ENCODE results near the gene WIPF1.
A peak's percentile ranks its signal among the peaks of the same experiment; 100 is the strongest.

The WIPF1 gene

DNA sequence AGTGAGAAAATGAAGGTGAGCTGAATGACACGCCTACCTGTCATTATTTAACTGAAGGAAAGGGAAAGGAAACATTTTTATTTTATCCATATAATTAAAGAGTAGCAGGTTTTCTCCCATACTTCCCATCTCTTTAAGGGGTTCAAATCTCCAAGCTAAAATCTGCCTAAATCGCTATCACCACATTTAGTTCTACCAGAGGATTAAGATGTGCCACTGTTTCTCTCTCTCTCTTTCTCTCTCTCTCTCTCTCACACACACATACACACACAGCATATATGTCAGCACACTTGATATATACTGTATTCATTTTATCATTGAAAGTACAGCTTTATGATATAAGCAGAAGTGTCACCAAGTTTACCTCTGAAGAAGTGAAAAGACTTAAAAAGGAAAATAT lies 3.1 kb downstream of the WIPF1 start:
- DNase-seq, result no peak

DNA sequence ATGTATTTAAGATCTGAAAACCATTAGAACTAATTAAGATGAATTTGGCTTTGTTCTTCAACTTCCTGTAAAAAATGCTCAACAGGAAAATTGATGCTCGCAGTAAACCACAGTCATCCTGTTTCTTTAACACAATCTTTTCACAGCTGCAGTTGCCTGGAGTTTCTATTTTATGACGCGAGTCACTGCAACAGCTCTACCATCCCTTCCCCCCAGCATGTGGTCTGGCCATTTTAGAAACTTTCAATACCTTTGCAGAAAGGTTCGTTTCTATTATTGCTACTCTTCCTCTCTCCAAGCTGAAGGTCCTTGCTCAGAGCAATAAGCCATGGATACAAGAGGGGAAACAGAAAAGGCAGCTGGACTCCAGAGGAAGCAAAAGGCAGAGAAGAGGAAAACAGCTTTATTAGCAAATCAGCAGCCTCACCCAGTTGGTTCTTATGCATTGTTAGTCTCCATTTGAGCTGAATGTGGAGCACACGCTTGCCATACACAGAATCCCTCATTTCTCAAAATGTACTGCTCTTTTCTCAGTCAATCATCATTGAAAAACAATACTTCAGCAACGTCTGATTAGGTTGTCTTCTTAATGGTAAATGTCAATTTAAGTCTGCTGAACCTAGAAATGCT lies 3.9 kb downstream of the WIPF1 start:
- DNase-seq, result peak; percentile 77

DNA sequence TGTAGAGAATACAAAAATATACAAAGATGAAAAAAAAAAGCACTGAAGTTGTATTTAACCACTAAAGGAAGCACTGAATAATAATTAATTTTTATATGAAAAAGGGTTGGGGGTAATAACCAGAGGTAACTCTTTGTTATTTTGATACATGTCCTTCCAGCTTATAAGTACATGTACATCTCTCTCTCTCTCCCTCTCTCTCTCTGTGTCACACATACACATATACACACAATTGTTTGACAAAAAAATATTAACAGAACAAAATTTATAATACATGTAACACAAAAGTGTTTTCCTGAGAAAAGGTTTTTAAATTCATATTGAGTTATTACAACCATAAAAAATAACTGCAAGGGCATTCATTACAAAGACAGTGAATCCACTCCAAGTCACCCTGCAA lies 4.6 kb downstream of the WIPF1 start:
- DNase-seq, result no peak

DNA sequence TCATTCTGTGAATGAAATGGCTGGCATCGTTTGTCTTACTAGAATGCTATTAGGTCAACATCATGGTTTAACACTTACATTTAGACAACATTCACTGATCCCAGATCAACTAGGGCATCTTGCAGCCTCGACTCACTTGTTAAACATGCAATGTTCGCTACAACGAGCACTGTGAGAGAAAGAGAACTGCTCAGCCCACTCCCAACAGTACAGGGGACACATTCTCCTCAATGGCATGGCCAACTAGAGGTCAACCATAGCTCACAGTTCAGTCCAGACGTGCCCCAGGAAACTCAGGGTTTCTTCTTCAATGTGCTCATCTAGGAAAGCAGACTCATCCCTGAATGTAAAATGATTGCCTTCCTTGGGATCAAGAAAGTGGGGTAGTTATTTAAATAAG lies 5.9 kb downstream of the WIPF1 start:
- no peak for DNase-seq

GRCh38 chr2:174590928-174591648 lies 6.5 kb downstream of the WIPF1 start:
- no peak for DNase-seq

- no peak for DNase-seq
Observed at GRCh38 chr2:174590346-174590745, 7.3 kb downstream of the WIPF1 start.

DNA sequence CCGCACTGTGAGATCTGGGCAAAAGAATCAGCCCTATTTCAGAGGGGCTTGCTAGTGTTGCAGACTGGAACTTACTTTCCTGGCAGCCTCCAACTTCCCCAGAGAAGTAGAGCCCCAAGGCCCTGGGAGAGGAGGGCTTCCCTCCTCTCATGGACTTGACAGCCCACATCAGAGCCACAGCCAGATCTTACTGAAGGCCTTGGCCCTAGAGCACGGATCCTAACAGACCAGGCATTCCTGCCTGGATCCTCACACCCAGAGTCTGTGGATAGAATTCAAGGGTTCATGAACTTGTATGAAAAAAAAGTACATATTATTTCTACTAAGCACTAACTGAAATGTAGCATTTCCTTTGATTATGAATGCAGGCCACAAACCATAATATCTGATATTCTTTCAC lies 8.3 kb downstream of the WIPF1 start:
- no peak for DNase-seq

- no peak for DNase-seq
Observed at GRCh38 chr2:174588463-174588862, 9.1 kb downstream of the WIPF1 start.

DNA sequence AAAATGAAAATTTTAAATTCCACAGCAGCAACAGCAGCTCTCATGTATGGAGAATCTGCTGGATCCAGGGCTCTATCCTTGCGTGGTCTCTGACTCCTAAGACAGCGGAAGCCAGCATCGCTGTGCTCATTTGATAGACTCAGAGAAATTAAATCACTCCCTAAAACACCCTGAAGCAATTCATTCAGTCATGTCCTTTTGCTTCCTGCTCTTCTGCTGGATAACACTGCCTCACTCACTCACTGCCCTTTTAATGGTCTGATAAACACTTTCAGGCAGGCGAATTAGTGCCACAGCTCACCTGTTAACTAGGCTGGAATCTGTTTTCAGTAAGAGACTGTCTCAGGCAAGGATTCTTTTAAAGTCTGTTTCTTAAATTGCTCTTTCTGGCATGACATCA lies 10.0 kb downstream of the WIPF1 start:
- DNase-seq, result no peak

- no peak for DNase-seq
Observed at GRCh38 chr2:174586418-174587295, 10.9 kb downstream of the WIPF1 start.

GRCh38 chr2:174585657-174586252 lies 11.8 kb downstream of the WIPF1 start:
- no peak for DNase-seq

DNA sequence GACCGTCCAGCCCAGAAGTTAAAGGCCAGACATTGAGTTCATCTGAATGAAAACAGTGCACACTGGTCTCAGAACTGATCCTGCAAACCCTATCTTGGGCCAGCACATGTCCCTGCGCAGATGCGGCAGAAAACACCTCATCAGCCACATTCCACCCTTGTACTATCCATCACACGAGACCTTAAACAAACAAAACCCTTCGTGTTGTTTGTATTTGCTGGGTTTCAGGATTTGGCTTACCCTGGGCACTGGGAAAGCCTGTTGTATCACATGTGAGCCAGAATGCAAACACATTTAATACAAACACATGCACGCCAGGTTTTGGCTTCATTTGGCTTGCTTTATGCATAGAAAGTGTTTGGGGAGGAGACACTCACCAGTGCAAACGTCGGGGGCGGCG lies 12.5 kb downstream of the WIPF1 start:
- no peak for DNase-seq

- DNase-seq, result no peak
Observed at GRCh38 chr2:174581491-174581890, 16.1 kb downstream of the WIPF1 start.

DNA sequence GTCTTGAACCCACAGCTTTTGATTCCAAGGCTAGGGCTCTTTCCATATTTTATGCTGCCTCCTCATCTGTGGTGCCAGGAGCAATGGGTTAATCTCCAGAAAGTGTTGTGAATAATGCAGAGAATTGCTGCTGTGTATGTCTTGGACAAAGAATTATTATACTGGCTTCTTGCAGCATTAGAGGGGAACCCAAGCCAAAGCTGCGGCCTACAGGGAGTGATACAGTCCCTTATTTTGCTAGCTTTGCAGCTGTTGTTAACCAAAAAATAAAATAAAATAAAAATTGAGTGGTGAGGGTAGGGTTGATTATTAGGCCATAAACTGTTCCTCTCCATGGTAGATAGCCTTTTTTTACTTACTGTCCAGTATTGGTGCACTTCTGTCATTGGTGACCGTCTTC lies 16.7 kb downstream of the WIPF1 start:
- DNase-seq, result no peak

DNA sequence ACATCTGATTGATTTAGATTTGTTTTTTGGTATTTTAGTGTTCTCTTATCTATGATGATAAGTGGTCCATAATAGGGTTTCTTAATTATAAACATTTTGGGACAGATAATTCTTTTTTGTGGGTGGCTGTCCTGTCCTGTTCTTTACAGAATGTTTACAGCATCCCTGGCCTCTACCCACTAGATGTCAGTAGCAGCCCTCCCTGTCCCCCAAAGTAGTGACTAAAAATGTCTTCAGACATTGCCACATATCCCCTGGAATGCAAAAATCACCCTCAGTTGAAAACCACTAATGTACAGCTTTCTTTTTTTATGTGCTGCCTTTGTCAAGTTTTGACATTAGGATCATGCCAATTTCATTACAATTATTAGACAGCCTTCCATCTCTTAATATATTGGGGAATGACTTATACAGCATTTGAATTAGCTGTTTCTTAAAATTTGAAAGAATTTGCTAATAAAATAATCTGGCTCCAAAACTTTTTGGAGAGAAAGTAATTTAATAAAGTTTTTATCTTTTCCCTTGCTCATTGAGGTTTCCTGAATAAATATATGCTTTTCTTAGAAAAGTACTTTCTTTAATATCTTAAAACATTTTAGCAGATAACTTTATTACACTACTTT lies 19.5 kb downstream of the WIPF1 start:
- peak; percentile 67 for DNase-seq

GRCh38 chr2:174575124-174575776 lies 22.4 kb downstream of the WIPF1 start:
- DNase-seq, result no peak

DNA sequence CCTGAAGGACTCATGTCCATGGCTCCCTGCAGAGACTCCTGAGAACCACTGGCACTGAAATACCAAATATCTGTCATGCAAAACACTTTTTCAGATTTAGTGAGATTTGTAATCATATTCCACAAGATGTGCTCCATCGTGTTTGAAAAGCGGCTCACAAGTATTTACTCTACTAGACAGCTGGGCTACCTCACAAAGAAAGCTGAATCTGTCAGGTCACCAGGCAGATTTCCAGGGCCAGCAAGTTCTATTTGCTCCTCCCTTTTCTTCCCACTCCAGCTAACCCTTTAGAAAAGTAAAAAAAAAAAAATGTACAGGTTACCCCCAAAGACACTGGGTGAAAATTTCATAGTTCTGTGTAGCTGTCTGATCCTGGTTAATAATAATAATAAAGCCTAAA lies 22.9 kb downstream of the WIPF1 start:
- DNase-seq, result no peak

DNA sequence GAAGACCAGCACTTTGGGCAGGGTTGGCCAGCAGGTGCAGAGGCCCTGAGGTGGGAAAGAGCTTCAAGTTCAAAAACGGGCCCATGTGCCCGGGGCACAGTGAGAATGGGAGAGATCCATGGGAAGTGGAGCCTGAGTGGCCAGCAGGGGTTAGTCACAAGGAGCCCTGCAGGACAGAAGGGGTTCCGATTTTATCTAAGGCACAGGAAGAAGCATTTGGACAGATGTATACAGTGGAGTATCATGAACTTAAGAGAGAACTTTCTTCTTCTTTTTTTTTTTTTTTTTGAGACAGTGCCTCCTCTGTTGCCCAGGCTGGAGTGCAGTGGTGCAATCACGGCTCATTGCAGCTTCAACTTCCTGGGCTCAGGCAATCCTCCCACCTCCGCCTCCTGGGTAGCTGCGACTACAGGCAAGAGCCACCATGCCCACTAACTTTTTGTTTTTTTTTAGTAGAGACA lies 24.0 kb downstream of the WIPF1 start:
- DNase-seq, result no peak

GRCh38 chr2:174572556-174572955 lies 25.0 kb downstream of the WIPF1 start:
- DNase-seq, result no peak

DNA sequence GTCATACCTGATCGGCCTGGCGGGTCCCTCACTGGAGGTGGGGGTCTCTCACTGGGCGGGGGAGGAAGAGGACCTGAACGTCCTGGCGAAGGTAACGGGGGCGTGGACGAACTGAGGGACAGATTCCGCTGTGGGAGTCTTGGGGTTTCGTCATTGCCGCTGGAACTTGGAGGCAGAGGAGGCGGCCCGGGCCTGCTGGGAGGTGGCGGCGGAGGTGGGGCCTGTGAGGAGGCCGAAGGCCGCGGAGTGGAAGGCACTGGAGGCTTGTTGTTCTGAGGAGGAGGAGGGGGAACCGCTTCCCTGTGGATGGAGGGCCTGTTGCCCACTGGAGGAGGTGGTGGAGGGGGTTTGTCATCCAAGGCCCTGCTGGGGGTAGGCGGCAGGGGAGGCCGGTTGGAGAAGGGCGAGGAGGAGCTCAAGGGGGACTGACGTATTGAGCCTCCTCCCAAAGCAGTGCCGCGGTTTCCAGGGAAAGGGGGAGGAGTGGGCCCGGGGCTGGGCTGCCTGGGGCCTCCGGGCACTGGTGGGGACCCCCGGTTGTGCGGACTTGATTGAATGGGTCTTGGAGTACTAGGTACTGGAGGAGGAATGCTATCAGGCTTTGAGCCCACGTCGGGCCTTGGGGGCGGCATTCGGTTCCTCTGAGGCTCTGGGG lies 25.8 kb downstream of the WIPF1 start:
- DNase-seq, result no peak

DNA sequence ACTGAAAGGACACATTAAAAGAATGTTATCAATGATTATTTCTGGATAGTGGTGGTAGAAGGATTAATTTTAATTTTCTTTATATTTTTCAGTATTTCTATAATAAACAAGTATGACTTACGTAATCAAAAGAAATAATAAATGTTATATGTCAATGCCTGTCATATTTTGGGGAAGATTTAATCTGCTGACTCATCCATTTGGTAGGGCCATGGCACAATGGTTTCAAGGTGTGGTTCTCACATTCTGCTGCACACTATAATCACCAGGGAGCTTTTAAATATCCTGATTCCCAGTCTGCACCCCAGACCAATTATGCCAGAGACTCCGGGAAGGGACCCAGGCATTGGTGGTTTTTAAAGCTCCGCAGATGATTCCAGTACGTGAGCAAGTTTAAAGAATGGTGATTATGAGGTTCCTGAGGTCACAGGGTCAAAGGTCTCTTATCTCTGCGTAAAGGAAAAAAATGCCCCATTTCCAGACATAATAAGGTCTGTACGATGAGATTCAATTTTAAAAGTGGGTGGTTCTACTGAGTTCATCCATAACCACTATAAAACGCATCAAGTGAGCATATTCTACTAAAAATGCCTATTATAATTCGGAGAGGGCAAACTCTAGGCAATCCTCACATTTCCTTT lies 27.2 kb downstream of the WIPF1 start:
- DNase-seq, result no peak

Data from HCEC 1CT (cell line).